K562 (cell line): Measurements from ENCODE around the gene CENPN. TPM values are rescaled to one million over a fixed set of nuclear protein-coding genes. Genes with fewer than 3 reads are reported as not detected.

ENCODE experiments used
- BACH1 ChIP-seq: fragments of 200-800 bp; sonication (Bioruptor generic); IDR thresholded peaks from 2 replicates; pipeline ENCODE4 v1.6.1; 2016; ENCODE audit warnings: missing genetic modification characterization, missing compliant biosample characterization
- C11orf30 ChIP-seq: fragments of 450-650 bp; IDR thresholded peaks from 2 replicates; pipeline ENCODE4 v1.6.1; 2016; ENCODE audit warnings: low read depth, mild to moderate bottlenecking
- CBX5 ChIP-seq: IDR thresholded peaks from 2 replicates; pipeline ENCODE4 v1.6.1; 2014; ENCODE audit warnings: low read depth, borderline replicate concordance
- CLOCK ChIP-seq: fragments of 250-450 bp; sonication (Bioruptor Pico); IDR thresholded peaks from 2 replicates; pipeline ENCODE4 v1.4.0; 2020; ENCODE audit warnings: mild to moderate bottlenecking, moderate library complexity, borderline replicate concordance
- CREM ChIP-seq: IDR thresholded peaks from 2 replicates; pipeline ENCODE4 v1.6.1; 2014; ENCODE audit warnings: antibody characterized with exemption, low read depth
- ETV1 ChIP-seq: fragments of 450-650 bp; conservative IDR thresholded peaks from 2 replicates; pipeline ENCODE4 v1.6.1; 2016; ENCODE audit warnings: missing genetic modification characterization, control low read depth, low read depth, missing compliant biosample characterization
- HMG20B ChIP-seq: fragments of 250-450 bp; sonication (Bioruptor Pico); IDR thresholded peaks from 2 replicates; pipeline ENCODE4 v1.5.0; 2021; ENCODE audit warnings: mild to moderate bottlenecking
- IRF2 ChIP-seq: sonication (generic); formaldehyde crosslinking; IDR thresholded peaks from 2 replicates; pipeline ENCODE4 v1.8.1; 2022; ENCODE audit warnings: mild to moderate bottlenecking, missing genetic modification reagents
- MEF2A ChIP-seq: IDR thresholded peaks from 2 replicates; pipeline ENCODE4 v1.6.1; 2011; ENCODE audit warnings: low read depth, mild to moderate bottlenecking, low read length, moderate library complexity; ENCODE audit not compliant: control insufficient read depth
- PHF8 ChIP-seq: fragments of 200-600 bp; sonication (generic); IDR thresholded peaks from 2 replicates; pipeline ENCODE4 v1.6.1; 2012; ENCODE audit warnings: mixed run types, mild to moderate bottlenecking, inconsistent platforms, low read length, moderate library complexity, borderline replicate concordance
- PTBP1 ChIP-seq: fragments of 200-400 bp; formaldehyde crosslinking; IDR thresholded peaks from 2 replicates; pipeline ENCODE4 v1.6.1; 2017; ENCODE audit warnings: low read depth, low read length
- TBL1XR1 ChIP-seq, 2 experiments: IDR thresholded peaks; 2 replicates each; pipeline ENCODE4 v1.6.1; 2012; ENCODE audit warnings: improper control_type of control experiment in 2 of 2, low read length in 2 of 2, mild to moderate bottlenecking in 1 of 2
- TSHZ1 ChIP-seq: fragments of 250-450 bp; sonication (Bioruptor Pico); IDR thresholded peaks from 2 replicates; pipeline ENCODE4 v1.4.0; 2020; ENCODE audit warnings: mild to moderate bottlenecking, moderate library complexity
- ZBTB17 ChIP-seq: fragments of 450-650 bp; formaldehyde crosslinking; IDR thresholded peaks from 2 replicates; pipeline ENCODE4 v1.4.0; 2020; ENCODE audit warnings: mild to moderate bottlenecking
- ZNF318 ChIP-seq, 2 experiments: fragments of 450-650 bp; IDR thresholded peaks; 2 replicates each; pipeline ENCODE4 v1.6.1; 2016; ENCODE audit warnings: mild to moderate bottlenecking in 2 of 2, borderline replicate concordance in 1 of 2, low read depth in 1 of 2, moderate library complexity in 1 of 2
- polyA plus RNA-seq, 8 experiments: library from polyadenylated mRNA; depleted of rRNA in 4 of 8; stranded (reverse) in 5 of 8; unstranded in 3 of 8; fragments of >200 nt; fragmentation: Nextera tagmentation in 2 of 8; fragmentation: Illumina TruSeq in 1 of 8; extraction: Ambion mirVana in 2 of 8; extraction: Trizol in 1 of 8; gene quantifications; 2 replicates each; pipeline versions ENCODE4 v1.2.1 to v1.2.3, GENCODE V29; 2011 to 2014; ENCODE audit warnings: inconsistent platforms in 1 of 8, missing spikeins in 1 of 8
- total RNA-seq, 7 experiments: library from RNA; depleted of rRNA in 6 of 7; stranded (reverse); fragments of >200 nt in 6 of 7; fragmentation: Illumina TruSeq in 2 of 7; extraction: Trizol in 2 of 7; gene quantifications; 2 replicates each; pipeline versions ENCODE4 v1.2.1 to v1.2.3, GENCODE V29; 2011 to 2021; ENCODE audit warnings: low replicate concordance in 1 of 7

CENPN gene
- total and polyA plus RNA-seq, 9 of the 15 experiments (the other 6 are each of a cell fraction or from before 2014, with no cell fraction given) = 92.3 to 384 (median 140) TPM

- no peak for TF ChIP-seq ZNF318 (IDR thresholded peaks at IDR 0.05; ENCODE audit: borderline replicate concordance in 1 of 2, low read depth in 1 of 2)
- no peak for TF ChIP-seq PTBP1
- no peak for TF ChIP-seq MEF2A
- TF ChIP-seq CLOCK (CRISPR knock-in tag) = no peak
- no peak for TF ChIP-seq C11orf30
- no peak for TF ChIP-seq PHF8
- TF ChIP-seq BACH1 (tag) = no peak
- no peak for TF ChIP-seq ZBTB17 (CRISPR knock-in tag)
- TF ChIP-seq HMG20B (CRISPR knock-in tag) = no peak
- peak in 1 of 2 experiments; percentile 72; a peak in 1 of 4 replicates for TF ChIP-seq TBL1XR1 (IDR thresholded peaks at IDR 0.05; ENCODE audit: low read length in 2 of 2)
- TF ChIP-seq CBX5 = no peak
- TF ChIP-seq CREM = peak; percentile 21; the same call in 1 of the 2 replicates
- TF ChIP-seq TSHZ1 (CRISPR knock-in tag) = no peak
- no peak for TF ChIP-seq ETV1 (tag)
- TF ChIP-seq IRF2 (CRISPR knock-in tag) = no peak
Measured at GRCh38 chr16:80993307-80993706, 13.7 kb upstream of the CENPN start (continued).
